DLD1 (cell line): Measurements from ENCODE around the gene GPR25.

Source experiments
- in situ Hi-C: cut with HindIII; loops from 2 replicates; pipeline ENCODE4 v1.10.0; 2017; ENCODE audit warnings: low sequenced_read_pairs

GPR25 gene

DNA sequence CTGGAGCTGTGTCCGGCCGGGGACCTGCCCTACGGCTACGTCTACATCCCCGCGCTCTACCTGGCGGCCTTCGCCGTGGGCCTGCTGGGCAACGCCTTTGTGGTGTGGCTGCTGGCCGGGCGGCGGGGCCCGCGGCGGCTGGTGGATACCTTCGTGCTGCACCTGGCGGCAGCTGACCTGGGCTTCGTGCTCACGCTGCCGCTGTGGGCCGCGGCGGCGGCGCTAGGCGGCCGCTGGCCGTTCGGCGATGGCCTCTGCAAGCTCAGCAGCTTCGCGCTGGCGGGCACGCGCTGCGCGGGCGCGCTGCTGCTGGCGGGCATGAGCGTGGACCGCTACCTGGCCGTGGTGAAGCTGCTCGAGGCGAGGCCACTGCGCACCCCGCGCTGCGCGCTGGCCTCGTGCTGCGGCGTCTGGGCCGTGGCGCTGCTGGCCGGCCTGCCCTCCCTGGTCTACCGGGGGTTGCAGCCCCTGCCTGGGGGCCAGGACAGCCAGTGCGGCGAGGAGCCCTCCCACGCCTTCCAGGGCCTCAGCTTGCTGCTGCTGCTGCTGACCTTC is 412 bp downstream of the GPR25 start:
- in situ Hi-C loops, result no loop called here

DNA sequence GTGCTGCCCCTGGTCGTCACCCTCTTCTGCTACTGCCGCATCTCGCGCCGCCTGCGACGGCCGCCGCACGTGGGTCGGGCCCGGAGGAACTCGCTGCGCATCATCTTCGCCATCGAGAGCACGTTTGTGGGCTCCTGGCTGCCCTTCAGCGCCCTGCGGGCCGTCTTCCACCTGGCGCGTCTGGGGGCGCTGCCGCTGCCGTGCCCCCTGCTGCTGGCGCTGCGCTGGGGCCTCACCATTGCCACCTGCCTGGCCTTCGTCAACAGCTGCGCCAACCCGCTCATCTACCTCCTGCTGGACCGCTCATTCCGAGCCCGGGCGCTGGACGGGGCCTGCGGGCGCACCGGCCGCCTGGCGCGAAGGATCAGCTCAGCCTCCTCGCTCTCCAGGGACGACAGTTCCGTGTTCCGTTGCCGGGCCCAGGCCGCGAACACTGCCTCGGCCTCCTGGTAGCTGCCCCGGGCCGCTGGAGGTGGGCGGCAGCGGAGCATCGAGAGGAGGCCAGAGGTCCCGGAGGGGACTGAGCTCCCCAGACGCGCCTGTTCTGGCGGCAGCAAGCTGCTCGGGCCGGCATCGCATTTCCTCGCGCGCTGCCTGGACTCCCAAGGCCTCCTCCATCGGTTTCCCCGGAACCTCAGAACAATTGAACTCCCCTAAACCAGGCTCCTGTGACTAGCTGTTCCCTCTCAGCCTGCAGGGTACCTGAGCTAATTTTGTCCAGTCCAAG is 1.1 kb downstream of the GPR25 start:
- in situ Hi-C loops, result no loop called here

DNA sequence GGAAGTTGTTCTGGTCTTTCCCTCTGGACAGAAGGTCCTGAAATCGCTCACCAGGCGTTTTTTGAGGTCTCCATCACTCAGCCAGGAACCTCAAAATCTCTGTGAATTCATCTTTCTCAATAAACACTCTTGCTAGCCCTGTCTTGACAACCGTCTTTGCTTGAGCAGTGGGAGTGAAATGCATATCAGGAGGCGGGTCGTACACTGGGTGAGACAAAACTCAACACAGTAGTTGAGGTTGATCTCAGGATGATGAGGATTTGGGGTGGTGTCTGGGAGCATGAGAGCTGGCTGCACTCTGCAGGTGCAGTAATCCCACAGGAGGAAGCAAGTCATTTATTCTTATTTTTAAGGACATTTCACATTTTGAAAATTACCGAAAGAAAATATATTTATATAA is 1.9 kb downstream of the GPR25 start:
- in situ Hi-C loops, result no loop called here

DNA sequence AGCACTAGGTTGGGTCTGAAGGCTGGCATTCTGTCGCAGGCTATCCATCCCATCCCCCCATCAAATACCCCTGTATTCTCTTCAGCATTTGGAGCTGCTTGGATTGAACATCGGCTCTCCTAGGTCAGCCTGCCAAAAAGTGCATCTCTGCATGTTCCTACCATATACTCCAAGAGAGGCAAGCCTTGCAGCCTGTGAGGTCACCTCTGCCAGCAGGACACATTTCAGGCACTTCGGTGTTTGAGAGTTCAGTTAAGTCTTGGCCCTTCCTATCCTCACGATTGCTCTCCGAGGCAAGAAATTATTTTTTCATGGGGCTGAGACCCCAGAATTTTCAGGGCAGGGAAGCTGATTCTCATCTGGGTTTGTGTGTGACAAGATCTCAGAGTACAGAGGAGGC is 2.6 kb downstream of the GPR25 start:
- in situ Hi-C loops, result no loop called here

DNA sequence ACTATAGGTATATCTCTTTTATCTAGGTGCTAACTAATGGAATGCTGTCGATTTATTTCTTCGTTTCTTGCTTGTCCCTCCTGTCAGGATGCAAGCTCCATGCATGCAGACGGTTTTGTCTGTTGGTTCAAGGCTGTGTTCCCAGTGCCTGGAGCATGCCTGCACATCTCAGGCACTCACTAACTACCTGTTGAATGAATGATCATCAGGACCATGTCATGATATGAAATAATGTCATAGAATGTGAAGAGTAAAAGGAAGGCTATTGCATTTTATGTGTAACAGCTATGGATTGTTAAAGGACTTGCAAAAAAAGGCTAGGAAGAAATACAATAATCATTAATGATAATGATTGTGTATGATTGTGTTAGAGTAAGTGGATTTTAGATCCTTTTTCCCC is 4.2 kb downstream of the GPR25 start:
- in situ Hi-C loops, result no loop called here

DNA sequence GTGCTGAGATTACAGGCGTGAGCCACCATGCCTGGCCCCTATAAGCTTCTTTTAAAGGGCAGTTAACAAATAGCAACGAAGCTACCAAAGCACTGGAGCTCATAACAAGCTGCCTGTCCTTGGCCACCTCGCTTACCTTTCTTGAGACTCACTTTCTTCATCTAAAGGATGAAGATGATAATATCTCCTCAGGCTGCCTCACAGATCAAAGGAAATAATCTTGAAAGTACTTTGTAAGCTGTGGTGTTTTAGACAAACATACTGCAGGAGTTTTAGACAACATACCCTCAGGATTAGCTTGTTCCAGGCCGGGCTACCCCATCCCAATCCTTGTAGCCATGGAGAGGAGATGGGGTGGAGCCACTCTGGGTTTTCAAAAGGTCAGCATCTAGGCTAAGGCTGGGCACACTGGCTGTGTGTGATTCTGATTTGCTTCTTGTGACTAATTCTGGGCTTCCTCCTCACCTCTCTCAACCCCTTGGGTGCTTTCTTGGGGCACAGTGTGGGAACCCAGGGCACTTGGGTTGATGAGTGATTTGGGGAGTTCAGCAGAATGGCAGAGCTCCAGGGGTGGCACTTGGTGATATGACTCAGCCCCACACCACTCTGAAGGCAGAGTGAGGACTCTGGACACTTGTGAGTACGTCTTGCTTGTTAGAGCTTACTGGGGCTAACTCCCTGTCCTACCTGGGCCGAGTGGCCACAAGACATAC is 5.2 kb downstream of the GPR25 start:
- in situ Hi-C loops, result no loop called here

DNA sequence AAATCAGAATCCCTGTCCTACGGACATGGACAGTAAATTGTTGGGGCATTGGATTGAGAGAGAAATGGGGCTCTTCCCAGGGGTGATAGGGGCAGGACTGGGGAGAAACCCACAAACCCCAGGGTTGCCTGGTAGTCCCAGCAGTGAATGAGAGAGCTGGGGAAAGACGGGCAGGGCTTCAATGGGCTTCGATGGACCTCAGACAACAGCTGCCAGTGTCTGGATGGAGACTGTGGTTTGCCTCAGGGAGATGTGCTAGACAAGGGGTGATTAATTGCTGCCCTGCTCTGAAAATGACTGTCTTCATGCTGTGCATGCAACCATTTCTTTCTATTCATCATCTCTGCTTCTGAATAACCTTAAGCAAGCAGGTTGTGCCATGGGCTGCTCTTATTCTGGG is 7.4 kb downstream of the GPR25 start:
- in situ Hi-C loops, result no loop called here

DNA sequence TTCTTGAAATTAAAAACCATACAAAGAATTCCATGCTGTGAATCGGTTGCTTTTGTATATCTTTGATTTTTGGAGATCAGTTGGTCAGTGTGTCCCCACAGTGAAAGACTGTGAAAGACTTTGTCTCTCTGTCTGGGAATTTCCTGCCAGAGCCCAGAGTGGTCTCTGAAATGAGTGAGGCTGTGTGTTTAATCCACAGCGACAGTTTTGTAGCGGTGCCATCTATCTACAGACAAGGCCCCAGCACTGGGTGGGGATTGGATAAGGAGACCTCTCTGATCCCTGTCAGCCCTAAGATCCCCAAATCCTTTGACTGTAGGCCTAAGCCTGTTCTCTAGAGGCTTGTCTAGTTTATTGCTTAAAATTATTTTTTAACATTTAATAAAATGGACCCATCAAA is 10.3 kb downstream of the GPR25 start:
- in situ Hi-C loops, result no loop called here

DNA sequence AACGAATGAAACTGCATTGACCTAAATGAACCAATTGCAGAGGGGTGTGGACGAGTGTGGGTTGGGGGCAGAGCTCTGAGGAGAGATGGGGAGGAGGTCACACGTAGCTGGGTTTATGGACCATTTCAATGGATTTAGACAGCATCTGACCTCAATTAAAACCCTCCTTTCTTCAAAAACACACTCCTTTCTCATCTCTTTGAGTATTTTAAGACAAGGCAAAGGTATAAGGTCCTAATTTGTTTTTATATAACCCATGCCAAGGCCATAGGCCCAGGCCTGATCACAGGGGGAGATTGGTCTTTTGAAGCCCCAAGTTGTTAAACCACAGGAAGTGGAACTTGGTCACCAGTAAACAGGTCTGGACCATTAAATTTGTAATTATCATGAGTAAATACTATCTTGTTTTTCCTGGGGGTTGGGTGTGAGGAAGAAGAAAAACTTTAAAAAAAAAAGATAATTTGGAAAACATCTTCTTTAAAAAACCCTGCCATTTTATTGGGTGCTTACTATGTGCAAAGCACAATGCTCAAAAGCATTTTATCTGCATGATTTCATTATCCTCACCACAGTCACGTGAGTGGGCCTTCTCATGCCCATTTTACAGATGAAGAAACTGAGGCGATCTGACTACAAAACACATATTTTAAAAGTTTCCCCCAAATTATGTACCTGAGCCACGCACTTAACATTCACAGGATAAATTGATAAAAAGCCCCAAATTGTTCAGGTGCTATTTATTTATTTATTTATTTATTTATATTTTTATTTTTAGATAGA is 13.0 kb downstream of the GPR25 start:
- in situ Hi-C loops, result no loop called here

DNA sequence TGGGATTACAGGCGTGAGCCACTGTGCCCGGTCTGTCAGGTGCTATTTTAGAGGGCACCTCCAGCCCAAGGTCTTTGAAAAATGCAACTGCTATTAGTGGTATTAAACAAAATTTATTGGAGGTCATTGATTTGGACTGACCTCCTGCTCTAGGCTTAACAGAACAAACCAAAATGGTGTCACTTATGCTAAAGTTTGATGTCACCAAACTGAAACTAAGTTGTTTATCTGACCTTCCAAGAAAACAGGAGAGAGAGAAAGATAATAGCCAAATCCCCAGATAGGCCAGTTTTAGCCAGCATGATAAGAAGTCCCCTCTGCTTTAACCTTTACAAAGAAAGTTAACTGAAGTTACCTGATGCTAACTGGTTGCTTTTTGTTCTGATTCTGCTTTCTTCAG is 13.8 kb downstream of the GPR25 start:
- in situ Hi-C loops, result no loop called here

DNA sequence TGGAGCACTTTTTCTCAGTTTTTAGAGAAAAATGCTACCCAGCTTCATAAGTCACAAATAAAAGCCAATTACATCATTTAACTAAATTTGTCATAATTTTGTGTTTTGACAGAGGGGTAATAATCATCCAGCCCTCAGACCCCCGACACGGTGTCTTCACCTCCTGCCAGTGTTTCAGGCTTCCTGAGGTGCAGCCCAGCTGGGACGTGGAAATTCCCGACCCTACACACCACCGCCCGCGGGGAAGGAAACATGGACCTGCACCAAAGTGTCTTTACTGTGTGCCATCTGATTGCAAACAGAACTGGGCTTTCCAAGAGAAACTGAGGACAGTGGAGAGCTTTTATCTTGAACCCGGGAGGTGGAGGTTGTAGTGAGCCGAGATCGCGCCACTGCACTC is 14.3 kb downstream of the GPR25 start:
- in situ Hi-C loops, result no loop called here

DNA sequence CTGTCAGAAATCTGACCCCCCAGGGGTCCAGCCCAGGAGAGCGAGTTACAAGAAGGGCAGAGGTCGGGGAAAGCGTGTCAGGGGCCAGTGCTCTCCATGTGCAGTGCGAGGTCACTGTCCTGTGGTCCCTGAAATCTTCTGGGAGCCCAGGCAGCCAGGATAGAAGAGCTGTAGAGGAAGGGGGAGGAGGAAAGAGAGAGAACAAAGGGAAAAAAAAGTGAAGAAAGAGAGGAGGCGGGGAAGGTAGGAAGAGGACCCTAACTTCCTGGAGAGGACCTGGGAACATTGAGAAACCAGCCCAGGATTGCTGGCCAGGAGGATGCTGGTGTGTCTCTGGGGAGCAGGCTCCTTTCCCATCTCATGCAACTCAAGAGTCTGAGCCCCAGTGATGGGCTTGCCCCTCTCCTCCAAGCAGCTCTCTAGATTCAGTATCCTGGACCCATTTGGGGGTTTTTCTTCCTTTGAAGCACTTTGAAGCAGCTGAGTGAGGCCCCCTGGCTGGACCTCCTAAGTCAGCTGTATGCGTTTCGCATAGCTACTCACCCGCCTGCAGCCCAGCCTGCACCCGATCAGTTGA is 15.1 kb downstream of the GPR25 start:
- in situ Hi-C loops, result no loop called here

DNA sequence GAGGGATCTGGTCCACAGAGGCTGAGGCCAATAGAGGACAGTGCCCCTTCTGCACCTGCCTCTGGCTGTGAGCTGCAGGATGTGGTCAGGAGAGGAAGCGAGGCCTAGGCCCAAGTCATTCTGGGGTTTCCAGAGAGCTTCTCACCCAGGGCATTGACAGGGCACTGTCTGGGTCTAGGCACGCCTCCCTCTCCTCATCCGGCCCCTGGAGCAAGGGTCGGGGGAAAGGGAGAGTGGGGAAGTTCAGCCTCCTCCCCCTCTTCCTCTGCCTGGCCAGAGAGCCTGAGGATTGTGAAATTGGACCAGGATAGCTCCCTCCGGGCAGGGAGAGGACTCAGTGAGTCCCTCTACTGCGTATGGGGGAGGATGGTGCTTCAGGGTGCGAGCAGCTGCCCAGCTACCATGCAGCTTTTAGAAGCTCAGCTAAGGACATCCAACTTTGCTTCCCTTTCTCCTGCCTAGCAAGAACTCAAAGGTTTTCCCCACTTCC is 15.6 kb downstream of the GPR25 start:
- in situ Hi-C loops, result no loop called here

DNA sequence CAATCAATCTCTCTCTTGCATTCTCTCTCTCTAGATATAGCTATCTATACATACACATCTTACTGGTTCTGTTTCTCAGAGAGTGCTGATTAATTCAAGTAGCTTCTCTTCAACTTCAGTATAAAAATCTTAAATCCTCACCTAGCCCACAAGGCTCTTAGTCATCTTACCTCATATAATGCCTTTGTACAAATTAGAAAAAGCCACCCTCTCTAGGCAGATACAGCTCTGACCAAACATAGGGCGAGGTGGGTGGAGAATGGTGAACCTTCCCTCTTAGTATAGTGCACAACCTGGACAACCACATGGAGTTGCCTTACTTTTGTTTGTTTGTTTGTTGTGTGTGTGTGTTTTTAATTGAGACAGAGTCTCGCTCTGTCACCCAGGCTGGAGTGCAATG is 16.8 kb downstream of the GPR25 start:
- in situ Hi-C loops, result no loop called here

DNA sequence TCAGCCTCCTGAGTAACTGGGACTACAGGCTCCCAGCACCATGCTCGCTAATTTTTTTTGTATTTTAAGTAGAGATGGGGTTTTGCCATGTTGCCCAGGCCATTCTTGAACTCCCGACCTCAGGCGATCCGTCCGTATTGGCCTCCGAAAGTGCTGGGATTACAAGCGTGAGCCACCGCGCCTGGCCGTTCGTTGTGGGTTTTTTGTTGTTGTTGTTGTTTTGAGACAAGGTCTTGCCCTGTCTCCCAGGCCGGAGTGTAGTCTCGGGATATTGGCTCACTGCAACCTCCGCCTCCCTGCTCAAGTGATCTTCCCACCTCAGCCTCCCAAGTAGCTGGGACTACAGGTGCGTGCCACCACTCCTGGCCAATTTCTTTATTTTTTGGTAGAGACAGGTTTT is 17.2 kb downstream of the GPR25 start:
- in situ Hi-C loops, result no loop called here

DNA sequence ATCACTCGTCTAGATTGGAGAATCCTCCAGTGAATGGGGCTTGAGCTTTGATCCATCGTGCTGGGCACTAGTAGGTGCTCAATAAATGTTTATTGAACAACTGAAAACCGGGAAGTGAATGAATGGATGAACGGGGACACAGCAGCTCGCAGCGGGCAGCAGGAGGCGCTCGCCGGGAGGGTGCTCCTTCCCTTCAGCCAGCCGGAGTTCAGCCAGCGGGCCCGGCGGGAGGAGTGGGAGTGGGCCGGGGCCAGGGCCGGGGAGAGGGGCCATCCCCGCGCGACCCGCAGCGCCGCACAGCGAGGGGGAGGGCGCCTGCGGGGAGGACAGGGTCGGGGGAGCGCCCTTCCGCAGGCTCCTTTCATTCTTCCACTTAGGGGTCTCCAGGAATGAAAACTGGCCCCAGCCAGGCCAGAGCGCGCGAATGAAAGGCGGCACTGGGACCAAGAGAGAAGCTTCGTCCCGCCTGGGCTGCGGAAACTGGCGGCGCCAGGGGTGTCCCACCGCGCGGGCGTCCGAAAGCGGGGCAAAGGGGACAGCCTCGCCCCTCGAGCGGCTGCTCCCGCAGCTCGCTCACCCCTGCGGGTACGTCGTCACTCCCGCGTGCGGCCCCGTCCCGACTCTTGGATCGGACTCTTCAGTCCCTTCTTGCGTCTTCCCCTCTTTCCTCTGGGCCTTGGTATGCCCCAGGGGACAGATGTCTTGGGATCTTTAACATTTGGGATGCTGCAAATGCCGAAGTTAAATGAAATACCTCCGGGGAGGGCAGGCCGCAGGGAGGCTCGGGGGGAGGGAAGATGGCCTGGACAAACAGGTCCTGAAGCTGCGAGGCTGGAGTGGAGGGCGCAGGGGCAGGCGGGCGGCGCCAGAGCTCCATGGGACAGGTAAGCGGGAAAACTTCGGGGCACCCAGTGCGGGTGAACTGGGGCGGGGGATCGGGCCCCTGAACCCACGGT is 18.3 kb downstream of the GPR25 start:
- in situ Hi-C loops, result no loop called here

DNA sequence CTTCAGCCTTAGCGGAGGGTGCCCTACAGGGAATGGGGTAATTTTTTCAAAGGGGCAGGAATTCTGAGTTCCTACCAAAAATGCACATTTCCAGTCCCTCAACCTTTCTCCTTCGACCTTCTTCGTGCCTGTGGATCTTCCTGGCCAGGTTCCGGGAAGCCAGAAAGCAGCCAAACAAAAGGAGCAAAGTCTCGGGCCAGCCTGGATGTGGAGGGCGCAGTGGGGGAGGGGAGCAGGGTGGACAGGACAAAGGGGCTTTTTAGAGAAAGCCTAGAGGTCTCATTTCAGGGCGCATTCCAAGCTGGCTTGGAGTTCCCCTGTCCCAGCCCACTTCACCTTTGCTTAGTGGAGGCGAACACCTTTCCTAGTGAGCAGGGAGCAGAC is 19.0 kb downstream of the GPR25 start:
- in situ Hi-C loops, result no loop called here

DNA sequence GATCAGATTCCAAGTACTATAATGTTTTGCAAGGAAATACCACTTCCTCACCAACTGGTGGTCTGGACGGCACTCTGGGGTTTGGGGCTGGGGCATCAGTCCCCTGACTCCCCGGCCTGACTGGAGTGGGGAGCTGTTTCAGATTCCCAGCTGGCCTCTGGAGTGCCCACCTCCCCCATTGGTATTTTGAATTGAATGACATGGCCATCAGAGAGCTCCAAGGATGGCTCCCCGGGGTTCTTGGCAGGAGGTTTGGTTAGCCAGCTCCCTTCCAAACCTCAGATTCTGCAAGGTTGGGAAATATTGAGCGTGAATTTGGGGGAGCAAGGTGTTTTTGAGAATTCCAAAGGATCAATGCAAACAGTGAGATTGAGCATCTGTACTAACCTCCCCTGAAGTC is 19.8 kb downstream of the GPR25 start:
- in situ Hi-C loops, result no loop called here

DNA sequence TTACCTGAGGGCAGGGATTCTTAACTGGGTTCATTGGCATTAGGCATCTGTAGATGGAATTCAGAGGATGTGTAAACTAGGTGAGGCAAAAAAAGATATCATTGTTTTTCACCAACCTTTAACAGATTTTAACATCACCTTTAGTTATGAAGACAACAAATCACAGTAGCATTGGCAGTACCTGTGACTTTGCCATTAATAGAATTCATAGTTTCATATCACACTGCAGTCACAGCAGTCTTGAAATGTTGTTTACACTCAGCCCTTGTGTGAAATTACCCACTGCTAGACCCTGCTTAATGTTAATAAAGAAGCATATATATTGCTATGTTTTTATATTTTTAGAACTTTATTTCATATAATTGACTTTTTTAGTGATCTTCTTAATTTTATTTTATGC is 20.2 kb downstream of the GPR25 start:
- in situ Hi-C loops, result no loop called here

DNA sequence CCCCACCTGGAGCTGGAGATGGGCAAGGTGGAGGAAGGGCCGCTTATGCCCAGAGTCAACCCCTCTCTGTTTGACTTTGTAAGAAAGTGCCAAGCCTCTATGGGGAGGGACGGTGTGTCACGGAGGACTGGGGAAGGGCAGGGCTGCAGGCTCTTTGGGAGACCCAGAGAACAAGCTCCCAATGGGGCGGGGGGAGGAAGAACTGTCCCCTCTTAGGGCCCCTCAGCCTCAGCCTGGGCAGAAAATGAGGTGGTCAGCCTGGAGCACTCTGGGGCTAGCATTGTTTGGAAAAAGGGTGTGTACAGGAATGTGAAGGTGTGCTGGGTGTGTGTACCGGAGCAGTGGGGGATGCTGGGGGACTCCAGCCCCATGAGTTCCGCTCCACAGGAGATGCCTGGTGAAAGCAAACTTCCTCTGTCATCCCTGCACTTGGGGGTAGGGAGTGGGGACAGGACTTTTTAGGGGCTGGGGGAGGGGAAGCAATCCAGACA is 20.7 kb downstream of the GPR25 start:
- in situ Hi-C loops, result no loop called here
